Skin epidermis (tissue), 12 donors: Measurements from ENCODE around the gene NT5C1B.
"Not testable (repeated sequence)": the region's sequence is repeated elsewhere in the genome, so short reads cannot be mapped to it uniquely, and the experiment has no call there.

Source experiments
- H3K27ac ChIP-seq, 21 experiments: fragments of 200-600 bp; sonication (generic) in 11 of 21; one replicate each; pipeline ENCODE4 v1.5.0; 2020; ENCODE audit warnings: mild to moderate bottlenecking in 3 of 21, inconsistent platforms in 2 of 21, moderate library complexity in 2 of 21
- H3K4me3 ChIP-seq, 7 experiments: fragments of 200-600 bp; sonication (generic) in 2 of 7; one replicate each; pipeline ENCODE4 v1.5.0; 2020; ENCODE audit warnings: inconsistent platforms in 2 of 7, mild to moderate bottlenecking in 2 of 7, moderate library complexity in 1 of 7

Gene NT5C1B

GRCh38 chr2:18589354-18589753 lies at the start of gene NT5C1B:
Gene NT5C1B (minus strand): TSS chr2:18589569. CDS start chr2:18589468, 101 bp downstream.
- Histone ChIP-seq H3K4me3 (no peak within 1 kb of the TSS), H3K27ac (no peak within 1 kb of the TSS)

GRCh38 chr2:18637196-18637595 lies 47.8 kb upstream of the NT5C1B start:
- no peak overlapping the region for H3K27ac ChIP-seq

GRCh38 chr2:18632699-18633098 lies 43.3 kb upstream of the NT5C1B start:
- not testable (repeated sequence) for H3K4me3 ChIP-seq, H3K27ac ChIP-seq

More at GRCh38 chr2:18637196-18637595, 47.8 kb upstream of the NT5C1B start:
- no peak overlapping the region for H3K4me3 ChIP-seq

GRCh38 chr2:18630941-18631340 lies 41.6 kb upstream of the NT5C1B start:
- H3K4me3 ChIP-seq = no peak overlapping the region
- no peak overlapping the region for H3K27ac ChIP-seq

GRCh38 chr2:18630541-18630940 lies 41.2 kb upstream of the NT5C1B start:
- H3K27ac ChIP-seq = no peak overlapping the region
- no peak overlapping the region for H3K4me3 ChIP-seq

GRCh38 chr2:18630101-18630500 lies 40.7 kb upstream of the NT5C1B start:
- H3K27ac ChIP-seq = no peak overlapping the region
- H3K4me3 ChIP-seq = no peak overlapping the region

GRCh38 chr2:18626958-18627650 lies 37.7 kb upstream of the NT5C1B start:
- Histone ChIP-seq H3K4me3 (no peak overlapping the region), H3K27ac (no peak overlapping the region)

- H3K27ac ChIP-seq = no peak overlapping the region
- no peak overlapping the region for H3K4me3 ChIP-seq
These were observed 36.9 kb upstream of the NT5C1B start for GRCh38 chr2:18626256-18626668.

GRCh38 chr2:18625563-18625962 lies 36.2 kb upstream of the NT5C1B start:
- Histone ChIP-seq H3K4me3 (no peak overlapping the region), H3K27ac (no peak overlapping the region)

GRCh38 chr2:18623782-18624181 lies 34.4 kb upstream of the NT5C1B start:
- H3K27ac ChIP-seq = no peak overlapping the region
- H3K4me3 ChIP-seq = no peak overlapping the region

GRCh38 chr2:18620867-18621632 lies 31.7 kb upstream of the NT5C1B start:
- no peak overlapping the region for H3K4me3 ChIP-seq
- no peak overlapping the region for H3K27ac ChIP-seq

- Histone ChIP-seq H3K4me3 (no peak overlapping the region), H3K27ac (no peak overlapping the region)
These were observed 29.7 kb upstream of the NT5C1B start for GRCh38 chr2:18619091-18619490.

GRCh38 chr2:18614041-18614440 lies 24.7 kb upstream of the NT5C1B start:
- Histone ChIP-seq H3K27ac (no peak overlapping the region), H3K4me3 (no peak overlapping the region)

GRCh38 chr2:18612133-18612532 lies 22.8 kb upstream of the NT5C1B start:
- Histone ChIP-seq H3K27ac (no peak overlapping the region), H3K4me3 (no peak overlapping the region)

- Histone ChIP-seq H3K4me3 (no peak overlapping the region), H3K27ac (no peak overlapping the region)
These were observed 22.2 kb upstream of the NT5C1B start for GRCh38 chr2:18611604-18612003.

GRCh38 chr2:18611184-18611583 lies 21.8 kb upstream of the NT5C1B start:
- no peak overlapping the region for H3K4me3 ChIP-seq
- no peak overlapping the region for H3K27ac ChIP-seq

GRCh38 chr2:18610651-18611050 lies 21.3 kb upstream of the NT5C1B start:
- H3K4me3 ChIP-seq = no peak overlapping the region
- no peak overlapping the region for H3K27ac ChIP-seq

- H3K4me3 ChIP-seq = no peak overlapping the region
- no peak overlapping the region for H3K27ac ChIP-seq
These were observed 20.7 kb upstream of the NT5C1B start for GRCh38 chr2:18610090-18610489.

- H3K27ac ChIP-seq = no peak overlapping the region
- no peak overlapping the region for H3K4me3 ChIP-seq
These were observed 15.7 kb upstream of the NT5C1B start for GRCh38 chr2:18605115-18605514.

GRCh38 chr2:18604531-18604885 lies 15.1 kb upstream of the NT5C1B start:
- Histone ChIP-seq H3K27ac (no peak overlapping the region), H3K4me3 (no peak overlapping the region)

- H3K27ac ChIP-seq = no peak overlapping the region
- H3K4me3 ChIP-seq = no peak overlapping the region
These were observed 14.6 kb upstream of the NT5C1B start for GRCh38 chr2:18603854-18604530.
